Spleen (tissue), 7 donors: ENCODE measurements around the gene BZW2.

Experiments used
- CTCF ChIP-seq, 11 experiments: fragments of 200-600 bp in 7 of 11; fragments of 450-650 bp in 4 of 11; sonication (generic) in 4 of 11; IDR thresholded peaks in 8 of 11; conservative IDR thresholded peaks in 3 of 11; 1 replicate in 7 of 11; 2 replicates in 4 of 11; pipeline versions ENCODE4 v1.4.0 to v1.8.0; 2016 to 2021; ENCODE audit warnings: antibody characterized with exemption in 11 of 11, inconsistent platforms in 4 of 11, mild to moderate bottlenecking in 1 of 11
- POLR2A ChIP-seq, 3 donors: fragments of 450-650 bp; IDR thresholded peaks; one replicate each; pipeline ENCODE4 v1.5.1; 2017; ENCODE audit warnings: antibody characterized with exemption in 3 of 3, mild to moderate bottlenecking in 1 of 3
- donor health status: DM: no; HTN: no; CAD: no; lungs with moderate emphysema.
- donor health status: DM: no; HTN: no; CAD: no.
- donor health status: DM: no; HTN: no; CAD: no.

- TF ChIP-seq POLR2A (IDR thresholded peaks at IDR 0.05) = no peak
- no peak for TF ChIP-seq CTCF (IDR thresholded peaks at IDR 0.05 in 8 of 11, conservative IDR thresholded peaks at IDR 0.05 in 3 of 11)
These were observed 9.4 kb upstream of the BZW2 start for GRCh38 chr7:16636555-16637101.
